AG09319 (cell line): ENCODE results near the gene GPBP1.

Experiments
- DNase-seq: peaks from one replicate; pipeline ENCODE4 v3.0.0-alpha.2; 2010; ENCODE audit warnings: low read depth; ENCODE audit errors: extremely low read depth
- CTCF ChIP-seq: IDR thresholded peaks from 2 replicates; pipeline ENCODE4 v1.5.1; 2011; ENCODE audit warnings: low read depth, mild to moderate bottlenecking, inconsistent platforms, low read length, moderate library complexity

The GPBP1 gene

GRCh38 chr5:57207007-57207653 lies 33.3 kb downstream of the GPBP1 start:
- no peak for TF ChIP-seq CTCF
- no peak for DNase-seq

GRCh38 chr5:57207681-57208080 lies 33.8 kb downstream of the GPBP1 start:
- TF ChIP-seq CTCF, result no peak
- no peak for DNase-seq

GRCh38 chr5:57209316-57210040 lies 35.6 kb downstream of the GPBP1 start:
- DNase-seq, result no peak
- no peak for TF ChIP-seq CTCF

- DNase-seq, result no peak
- no peak for TF ChIP-seq CTCF
Measured at GRCh38 chr5:57210633-57211032, 36.8 kb downstream of the GPBP1 start.

- no peak for DNase-seq
- no peak for TF ChIP-seq CTCF
Measured at GRCh38 chr5:57211039-57211438, 37.2 kb downstream of the GPBP1 start.

GRCh38 chr5:57215629-57216195 lies 41.9 kb downstream of the GPBP1 start:
- no peak for DNase-seq
- no peak for TF ChIP-seq CTCF

- TF ChIP-seq CTCF, result no peak
- DNase-seq, result no peak
Measured at GRCh38 chr5:57216714-57217113, 42.9 kb downstream of the GPBP1 start.
